CD4-positive, alpha-beta T cell treated with Interleukin-2 at 100 ng/mL for 4 hours (primary cell): ENCODE data around the gene EXOC4.

Experiments used
- DNase-seq: peaks from one replicate; pipeline ENCODE4 v3.0.0-alpha.2; 2020; ENCODE audit warnings: low spot score

EXOC4 gene

DNA sequence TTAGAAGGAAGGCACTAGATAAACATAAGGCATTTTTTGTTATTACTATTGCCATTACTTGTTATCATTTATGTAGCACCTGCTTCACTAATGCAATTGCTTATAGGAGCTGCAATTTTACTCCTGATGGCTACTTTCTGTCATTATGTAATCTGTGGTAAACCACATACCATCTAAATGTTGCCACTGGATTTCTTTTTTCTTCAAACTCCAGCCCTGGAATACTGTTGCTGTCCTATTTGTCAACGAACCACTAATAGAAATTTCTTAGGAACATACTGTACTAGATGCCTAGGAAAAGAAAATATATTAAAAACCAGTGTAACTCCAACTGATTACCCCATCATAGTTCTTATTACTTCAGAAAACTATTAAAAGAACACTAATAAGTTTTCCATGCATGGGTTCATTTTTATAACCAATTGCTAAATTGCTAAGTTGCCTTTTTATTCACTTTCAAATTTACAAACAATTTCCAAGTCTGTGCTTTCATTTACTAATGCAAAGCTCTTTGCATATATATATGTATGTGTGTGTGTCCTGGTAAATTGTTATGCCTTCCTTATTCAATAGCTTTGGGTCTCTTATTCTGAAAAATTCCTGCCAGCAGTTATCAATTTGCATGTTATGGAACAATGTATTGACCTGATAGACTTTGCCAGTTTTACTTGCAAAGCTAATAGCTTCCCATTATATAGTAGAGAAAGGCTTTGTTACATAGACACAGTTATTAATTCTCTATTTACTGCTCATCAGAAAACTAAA, 287.4 kb downstream of the EXOC4 start:
- DNase-seq = no peak

DNA sequence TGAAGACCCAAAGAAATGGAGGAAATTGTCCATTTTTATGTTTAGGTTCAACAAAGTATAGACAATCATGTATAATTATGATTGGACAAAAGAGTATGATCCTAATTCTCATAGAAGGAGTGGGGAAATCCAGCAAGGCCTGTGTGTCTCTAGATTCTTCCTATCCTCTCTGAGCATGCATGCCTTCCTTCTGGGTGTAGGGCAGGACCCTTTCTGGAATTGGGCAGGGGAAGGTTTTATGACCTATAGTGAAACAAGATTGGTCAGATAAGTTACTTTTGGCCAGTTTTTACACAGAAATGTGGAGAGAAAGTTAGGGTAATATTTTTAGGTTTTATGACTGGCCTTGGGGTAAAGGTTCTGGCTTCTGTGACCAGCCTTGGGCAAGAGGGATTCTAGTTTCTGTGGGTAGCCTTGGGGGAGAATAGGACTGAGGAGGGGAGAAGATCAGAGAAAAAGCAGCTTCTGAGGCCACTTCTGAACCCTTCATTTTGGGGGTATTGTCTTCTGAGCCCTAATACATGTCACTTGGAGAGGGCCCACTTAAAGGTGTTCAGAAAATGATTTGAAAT, 289.4 kb downstream of the EXOC4 start:
- DNase-seq = no peak

DNA sequence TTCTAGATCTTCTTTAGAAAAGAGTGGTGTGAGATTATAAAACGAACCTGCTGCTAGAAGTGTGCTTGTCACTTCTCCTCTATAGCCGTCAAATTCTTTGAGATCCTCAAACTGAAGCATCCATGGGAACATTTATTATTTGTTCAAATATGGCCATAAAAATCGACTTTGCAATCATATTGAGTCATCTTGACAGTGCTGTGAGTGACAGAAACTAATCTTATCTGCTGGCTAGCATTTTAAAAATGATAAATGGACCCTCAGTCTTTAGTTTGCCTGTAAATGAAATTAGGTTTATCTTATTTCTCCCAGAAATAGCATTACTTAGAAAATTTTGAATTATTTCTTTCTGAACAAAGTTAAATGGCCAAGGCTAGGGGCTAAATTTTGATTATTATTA, 290.8 kb downstream of the EXOC4 start:
- DNase-seq = no peak

DNA sequence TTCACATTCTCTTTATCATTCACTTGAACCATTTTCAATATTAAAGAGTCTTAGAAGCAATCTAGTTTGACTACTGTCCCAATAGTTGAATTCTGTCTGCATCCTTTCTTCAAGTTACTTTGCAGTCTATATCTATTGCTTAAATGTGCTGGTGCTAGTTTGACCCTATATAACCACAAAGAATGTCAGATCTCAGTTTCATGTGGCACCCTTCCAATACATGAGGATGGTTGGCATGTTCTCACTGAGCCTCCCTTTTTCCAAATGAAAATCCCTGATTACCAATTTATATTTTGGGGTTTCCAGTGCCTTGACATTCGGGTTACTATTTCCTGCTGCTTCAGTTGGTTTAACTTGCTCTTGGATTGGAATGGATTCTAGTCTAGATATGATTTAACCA, 292.7 kb downstream of the EXOC4 start:
- DNase-seq = no peak

DNA sequence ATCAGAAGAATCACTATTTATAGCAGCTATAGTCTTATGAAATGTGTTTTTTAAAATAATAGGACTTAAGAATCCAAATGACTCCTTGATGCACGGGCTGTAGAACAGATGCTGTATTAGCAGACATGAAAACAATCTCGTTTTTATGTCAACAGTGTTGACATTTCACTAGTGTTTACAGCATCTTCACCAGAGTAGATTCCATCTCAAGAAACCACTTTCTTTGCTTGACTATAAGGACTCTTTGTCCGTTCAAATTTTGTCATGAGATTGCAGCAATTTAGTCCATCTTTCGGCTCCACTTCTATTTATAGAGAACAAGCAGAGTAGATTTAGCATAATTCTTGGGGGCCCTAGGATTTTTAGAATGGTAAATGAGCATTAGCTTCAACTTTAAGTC, 295.1 kb downstream of the EXOC4 start:
- no peak for DNase-seq

DNA sequence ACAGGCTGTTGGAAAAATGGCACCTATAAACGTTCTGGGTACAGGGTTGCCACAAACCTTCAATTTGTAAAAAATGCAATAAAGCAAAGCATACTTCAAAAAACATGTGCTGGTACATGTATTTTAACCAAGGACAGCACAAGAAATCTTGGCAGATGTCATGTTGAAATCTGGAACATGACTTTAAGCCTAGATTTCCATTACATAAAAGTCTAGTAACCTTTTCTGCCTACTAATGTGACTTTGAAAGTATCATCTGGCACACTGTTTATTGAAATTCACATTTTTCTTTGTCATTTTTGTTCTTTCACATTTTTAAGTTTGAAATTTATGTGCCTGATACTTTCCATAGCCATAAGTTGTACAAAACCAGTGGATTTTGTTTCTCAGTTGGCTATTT, 296.8 kb downstream of the EXOC4 start:
- DNase-seq = no peak

DNA sequence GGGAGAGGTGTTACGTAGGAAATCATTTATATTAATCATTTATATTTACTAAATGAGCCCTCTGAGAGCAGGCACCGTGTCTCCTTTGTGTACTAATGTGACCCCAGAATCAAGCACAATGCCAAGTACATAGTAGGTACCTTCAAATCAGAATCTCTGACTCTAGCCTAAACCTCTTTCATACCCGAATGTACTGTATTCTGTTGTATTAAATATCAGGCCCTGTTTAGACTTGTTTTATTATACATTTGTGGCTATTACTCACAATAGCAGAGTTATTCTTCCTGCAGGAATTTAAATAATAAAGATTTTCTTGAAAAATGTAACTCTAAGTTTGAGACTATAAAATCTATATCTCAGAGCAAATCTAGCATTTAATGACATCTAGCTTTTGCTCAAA, 297.3 kb downstream of the EXOC4 start:
- DNase-seq = no peak

DNA sequence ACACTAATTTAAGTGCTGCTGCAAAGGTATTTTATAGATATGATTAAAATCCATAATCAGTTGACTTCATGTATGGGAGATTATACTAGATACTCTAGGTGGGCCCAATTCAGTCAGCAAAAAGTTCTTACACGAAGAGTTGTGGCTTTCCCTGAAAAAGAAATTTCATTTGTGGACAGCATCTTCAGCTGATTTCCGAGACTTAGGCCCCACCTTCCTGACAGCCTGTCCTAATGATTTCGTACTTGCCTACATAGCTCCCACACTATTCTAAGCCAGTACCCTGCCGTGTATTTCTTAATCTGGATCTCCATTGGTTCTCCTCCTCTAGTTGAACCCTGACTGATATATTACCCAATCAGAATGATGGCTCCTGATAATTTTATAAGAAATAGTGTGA, 297.9 kb downstream of the EXOC4 start:
- no peak for DNase-seq

DNA sequence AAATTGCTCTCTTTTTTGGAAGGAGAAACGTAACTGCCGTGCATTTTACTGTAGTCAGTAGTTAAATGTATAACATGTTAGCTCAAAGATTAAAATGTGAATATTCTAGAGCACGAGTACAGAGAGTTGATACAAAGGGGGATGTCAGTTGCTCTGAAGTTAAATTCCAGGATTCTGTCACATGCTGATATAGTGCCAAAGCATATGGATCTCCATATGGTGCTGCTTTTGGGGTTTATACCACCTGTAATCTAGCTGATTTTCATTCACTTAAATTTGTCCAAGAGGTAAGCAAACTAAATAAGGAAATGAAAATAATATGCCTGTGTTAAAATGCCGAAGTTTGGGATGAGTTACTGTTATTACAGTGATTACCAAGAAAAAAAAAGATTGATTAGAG, 298.6 kb downstream of the EXOC4 start:
- DNase-seq = no peak

DNA sequence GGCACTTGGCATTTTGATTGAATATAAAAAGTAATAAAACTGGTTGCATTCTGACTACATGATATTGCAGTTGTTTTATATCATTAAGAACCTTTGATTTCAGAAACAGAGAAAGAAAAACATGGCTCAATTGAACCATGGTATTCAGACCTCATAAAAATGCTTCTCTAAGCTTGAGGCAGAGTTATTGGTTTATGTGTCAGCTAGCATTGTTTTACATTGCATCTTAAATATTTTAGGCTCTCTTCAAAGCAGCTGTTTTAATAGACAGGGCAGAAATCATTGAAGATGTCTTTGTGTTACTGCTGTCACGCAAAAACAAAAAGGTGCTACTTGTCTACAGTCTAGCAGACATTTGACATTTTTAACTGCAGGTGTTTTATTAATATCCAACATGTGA, 299.2 kb downstream of the EXOC4 start:
- DNase-seq = no peak

DNA sequence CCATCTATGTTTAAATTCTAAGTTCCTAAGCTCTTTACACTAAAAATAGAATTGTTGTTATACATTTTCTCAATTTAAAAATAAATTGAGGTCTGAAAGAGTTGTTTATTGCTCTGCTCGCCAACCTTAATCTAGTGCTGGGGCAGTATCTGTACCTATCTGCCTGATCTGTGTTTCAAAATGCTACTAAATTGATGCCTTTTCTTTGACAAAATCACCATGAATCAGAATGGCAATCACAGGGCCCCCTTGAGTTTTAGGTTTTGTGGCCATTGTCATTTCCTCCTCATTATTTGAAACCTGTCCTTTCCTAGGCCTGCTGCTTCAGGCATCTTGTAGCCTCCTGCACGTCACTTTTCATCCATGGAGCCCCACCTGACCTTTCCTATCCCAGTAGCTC, 301.5 kb downstream of the EXOC4 start:
- no peak for DNase-seq

DNA sequence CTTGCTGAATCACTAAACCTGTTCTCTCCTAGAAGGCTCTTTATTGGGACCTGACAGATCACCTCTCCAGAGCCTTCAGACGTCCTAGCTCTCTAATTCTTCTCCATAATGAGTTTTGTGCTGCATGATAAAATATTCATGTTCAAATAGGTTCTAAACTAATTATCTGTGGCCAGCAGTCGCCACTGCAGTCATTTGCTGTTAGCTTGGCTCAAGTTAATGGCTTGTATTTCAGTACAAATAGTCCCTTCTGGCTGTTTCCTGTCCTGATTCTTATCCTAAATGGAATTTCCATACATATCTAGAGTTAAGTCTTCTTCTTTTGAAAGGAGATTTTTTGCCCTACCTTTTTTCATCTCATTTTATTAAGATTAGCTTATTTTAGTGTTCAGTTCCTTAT, 303.2 kb downstream of the EXOC4 start:
- DNase-seq = no peak

DNA sequence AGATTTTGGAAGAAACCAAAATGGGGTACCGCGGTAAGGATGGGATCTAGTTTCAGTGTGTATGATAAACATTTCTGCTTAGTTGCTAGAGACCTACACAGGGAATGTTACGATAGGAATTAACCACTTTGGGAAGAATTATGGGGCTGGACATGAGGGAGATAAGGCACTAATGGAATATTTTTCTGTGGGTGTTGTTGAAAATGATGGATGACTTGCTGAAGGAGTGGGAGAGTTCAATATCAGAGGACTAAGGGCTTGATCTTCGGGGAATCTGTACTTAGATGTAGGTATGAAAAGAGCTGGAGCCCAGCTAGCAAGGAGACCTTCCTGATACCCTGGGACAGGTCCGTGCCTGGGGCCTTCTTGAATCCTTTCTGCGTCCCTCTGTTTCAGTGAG, 303.7 kb downstream of the EXOC4 start:
- DNase-seq = no peak

DNA sequence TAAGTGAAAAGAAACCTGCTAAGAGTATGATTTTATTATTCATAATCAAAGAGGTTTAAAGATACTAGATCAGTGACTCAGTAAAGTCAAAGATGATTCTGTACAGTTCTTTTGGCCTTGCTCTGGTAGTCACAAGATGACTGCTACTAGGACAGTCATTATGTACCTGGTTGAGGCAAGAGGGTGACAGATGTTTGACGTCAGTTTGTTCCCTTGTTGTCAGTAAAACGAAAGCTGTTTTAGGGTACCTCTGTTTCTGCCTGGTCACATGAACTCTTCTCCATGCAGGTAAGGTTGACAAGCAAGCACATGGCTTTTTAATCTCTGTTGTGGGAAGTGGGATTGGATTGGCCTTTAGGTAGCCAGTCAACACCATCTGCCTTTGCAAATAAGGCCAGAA, 308.0 kb downstream of the EXOC4 start:
- DNase-seq = no peak

DNA sequence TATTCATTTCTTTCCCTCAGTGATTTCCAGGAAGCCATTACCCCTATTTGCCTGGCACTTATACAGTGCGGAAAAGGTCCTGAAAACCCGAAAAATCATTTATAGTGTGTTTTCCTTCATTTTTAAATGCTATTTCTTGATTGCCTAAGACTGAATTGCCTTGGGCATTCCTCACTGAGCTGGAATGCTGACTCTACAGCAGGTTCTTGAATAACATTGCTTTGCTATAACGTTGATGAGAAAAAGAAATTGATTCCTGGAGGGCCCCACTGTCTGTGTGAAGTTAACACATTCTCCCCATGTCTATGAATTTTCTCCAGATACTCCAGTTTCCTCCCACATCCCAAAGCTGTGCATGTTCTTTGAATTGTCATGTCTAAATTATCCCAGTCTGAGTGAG, 308.5 kb downstream of the EXOC4 start:
- no peak for DNase-seq

DNA sequence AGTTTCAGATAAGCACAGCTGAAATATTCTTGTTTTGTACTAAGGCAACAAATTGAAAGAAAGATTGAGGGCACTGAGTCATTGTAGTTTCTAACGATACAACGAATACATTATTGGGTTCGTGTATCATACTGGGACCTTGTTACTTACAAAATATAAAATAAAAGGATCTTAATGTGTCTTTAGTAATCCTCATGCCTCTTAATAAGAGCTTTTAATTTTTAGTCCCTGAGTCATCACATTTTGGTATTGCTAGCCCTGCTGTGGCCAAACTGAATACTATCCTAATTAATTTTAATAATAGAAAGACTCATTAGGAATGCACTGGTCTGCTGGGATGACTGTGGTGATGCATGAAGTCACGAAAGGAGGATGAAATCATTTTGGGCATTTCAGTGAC, 309.7 kb downstream of the EXOC4 start:
- DNase-seq = no peak

DNA sequence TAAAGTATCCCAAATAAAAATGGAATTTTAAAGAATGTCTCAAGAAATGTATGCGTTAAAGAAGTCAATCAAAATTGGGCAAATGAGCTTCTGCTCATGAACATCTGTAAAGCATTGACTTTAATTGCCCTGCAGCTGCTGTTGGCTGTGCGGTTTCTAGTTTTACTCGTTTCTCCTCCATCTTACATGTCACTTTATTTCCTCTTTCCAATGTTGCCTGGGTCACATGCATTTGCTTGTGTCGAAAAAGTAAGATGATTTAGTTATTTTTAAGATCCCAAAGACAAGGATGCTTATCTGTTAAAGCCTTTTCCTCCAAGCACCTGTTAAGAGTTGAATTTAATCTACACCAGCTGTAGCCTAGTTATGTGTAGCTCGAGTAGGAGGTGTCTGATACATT, 310.4 kb downstream of the EXOC4 start:
- DNase-seq = no peak

DNA sequence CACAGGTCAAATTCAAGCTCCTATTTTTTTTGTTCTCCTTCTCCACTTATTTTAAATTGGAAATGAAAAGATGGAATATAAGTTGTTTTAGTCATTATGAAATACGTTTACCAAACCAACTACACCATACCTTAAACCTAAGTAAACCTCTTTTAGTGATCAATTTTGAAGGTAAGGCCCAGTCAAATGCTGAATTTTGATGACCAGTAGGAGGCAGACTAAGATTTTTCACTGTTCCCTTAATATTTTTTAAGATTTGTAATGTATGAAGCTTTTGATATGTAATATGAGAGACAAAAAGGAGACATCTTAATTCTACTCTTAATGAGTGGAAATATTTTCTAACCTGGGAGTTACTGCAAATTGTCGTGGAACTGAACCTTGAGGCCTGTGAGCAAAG, 311.6 kb downstream of the EXOC4 start:
- DNase-seq = no peak

DNA sequence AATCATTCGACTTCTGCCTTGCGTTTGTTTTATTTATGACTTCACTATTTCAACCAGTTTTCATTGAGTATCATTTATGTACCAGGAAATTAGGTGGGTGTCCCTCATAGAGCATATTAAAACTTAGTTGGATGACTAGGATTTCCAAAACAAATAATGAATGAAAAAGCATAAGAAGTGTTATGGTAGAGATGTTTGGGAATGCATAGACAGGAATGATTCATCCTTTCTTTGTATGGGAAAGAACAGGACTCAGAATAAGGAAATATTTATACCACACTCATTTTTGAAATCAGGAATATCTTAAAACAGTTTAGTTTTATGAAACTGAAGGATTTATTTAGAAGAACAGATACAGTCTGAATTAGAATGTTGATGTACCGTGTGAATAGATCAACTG, 315.7 kb downstream of the EXOC4 start:
- no peak for DNase-seq

DNA sequence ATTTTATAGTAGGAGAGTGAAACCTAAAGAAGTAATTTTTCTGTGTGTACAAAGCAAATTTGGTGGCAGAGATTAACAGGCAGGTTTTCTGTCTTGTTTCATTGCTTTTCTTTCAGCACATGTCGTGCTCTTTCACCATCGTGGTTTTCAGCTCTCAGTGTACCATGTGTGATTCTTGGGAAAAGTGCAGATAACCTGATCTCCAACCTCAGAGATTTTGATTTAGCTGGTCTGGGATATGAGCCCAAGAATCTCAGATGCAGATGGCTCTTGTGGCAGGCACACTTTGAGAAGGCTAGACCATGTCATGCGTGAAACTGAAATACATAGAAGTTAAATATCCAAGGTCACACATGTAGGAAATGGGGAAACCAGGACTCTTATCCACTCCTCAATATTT, 317.4 kb downstream of the EXOC4 start:
- DNase-seq = no peak

DNA sequence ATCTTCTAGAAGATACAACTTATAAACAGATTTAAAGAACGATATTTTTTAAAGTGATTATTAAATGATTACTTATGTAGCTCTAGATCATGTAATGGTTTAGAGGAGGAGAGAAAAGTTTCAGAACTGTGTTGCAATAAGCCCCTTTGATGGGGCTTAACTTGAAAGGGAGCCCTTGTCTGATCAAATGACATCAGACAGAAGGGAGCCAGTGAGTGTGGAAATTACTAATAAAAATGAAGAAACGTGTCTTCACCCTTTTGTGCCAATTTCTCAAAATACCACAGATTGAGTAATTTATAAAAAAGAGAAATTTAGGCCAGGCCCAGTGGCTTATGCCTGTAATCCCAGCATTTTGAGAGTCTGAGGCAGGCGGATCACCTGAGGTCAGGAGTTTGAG, 318.2 kb downstream of the EXOC4 start:
- DNase-seq = no peak

DNA sequence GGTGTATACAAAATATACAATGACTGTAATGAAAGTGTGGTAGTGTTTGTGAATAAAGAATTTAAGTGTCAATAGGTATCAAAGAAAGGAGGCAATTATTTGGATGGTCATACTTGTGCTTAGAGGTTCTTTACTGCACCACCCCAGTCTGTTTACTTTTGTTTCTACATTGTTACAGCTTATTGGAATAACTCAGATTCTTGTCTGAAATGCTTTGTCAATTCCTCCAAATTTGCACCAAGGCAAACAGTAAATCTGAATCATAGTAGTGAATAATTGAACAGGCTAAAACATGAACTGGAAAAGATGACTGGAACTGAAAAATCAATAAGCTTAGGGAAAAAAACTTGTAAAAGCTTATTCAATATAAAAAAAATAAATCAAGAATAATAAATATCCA, 319.2 kb downstream of the EXOC4 start:
- no peak for DNase-seq

DNA sequence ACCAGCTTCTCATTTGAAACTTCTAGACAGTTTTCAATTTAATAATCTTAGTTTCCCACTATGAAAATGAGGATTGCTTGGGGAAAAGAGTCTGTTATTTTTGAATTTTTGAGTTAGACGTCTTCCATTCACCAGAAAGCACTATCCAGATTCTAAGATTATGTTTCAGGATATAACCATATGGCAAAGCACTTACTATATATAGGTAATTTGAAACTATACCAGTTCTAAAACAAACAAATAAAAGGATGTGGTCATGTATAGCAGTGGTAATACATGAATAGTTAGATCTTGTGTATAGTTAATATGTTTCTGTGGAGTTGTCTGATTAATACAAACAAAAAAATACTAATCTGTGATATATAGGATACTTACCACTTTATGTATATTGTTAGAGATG, 320.0 kb downstream of the EXOC4 start:
- no peak for DNase-seq

DNA sequence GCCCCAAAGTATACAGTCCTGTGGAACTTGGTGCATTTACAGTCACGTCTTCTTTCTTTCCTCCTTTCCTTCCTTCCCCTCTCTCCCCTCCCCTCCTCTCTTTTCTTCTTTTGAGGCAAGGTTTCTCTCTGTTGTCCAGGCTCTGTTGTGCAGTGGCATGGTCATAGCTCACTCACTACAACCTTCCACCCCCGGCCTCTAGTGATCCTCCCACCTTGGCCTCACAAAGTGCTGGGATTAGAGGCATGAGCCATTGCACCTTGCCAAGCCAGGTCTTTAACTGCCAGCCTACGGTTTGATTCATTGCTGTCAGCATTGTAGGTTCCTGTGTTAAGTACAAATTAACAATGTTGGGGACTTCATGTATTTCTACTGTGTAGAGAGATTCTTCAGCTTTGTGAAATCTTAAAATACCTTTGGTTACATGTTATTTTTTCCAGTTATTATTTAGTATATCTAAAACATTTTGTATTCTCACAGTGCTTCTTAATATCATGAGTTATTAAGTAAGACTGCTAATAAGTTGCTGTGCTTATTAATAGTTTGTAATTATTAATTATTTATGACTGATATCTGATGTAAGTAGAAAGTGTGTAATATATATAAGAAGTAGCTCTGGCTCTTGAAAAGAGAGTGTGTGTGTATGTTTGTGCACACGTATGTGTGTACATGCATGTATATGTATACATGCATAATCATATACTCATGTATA, 320.8 kb downstream of the EXOC4 start:
- DNase-seq = no peak
